H9 (cell line): ENCODE measurements around the gene INPP5J. TPM values are rescaled to one million over a fixed set of nuclear protein-coding genes. Genes with fewer than 3 reads are reported as not detected.

ENCODE experiments used
- DNase-seq: peaks from one replicate; pipeline ENCODE4 v3.0.0-alpha.2; 2017
- H2AFZ ChIP-seq: one replicate; pipeline ENCODE4 v1.6.1; 2013; ENCODE audit warnings: mild to moderate bottlenecking, low read length, control low read depth, moderate library complexity
- H2AK5ac ChIP-seq: 2 replicates; pipeline ENCODE4 v1.6.1; 2013; ENCODE audit warnings: low read length, control low read depth, mixed read lengths; ENCODE audit not compliant: insufficient read length
- H2BK120ac ChIP-seq: one replicate; pipeline ENCODE4 v1.6.1; 2013; ENCODE audit warnings: low read depth, mild to moderate bottlenecking, low read length, control low read depth, inconsistent platforms; ENCODE audit not compliant: poor library complexity, severe bottlenecking
- H2BK12ac ChIP-seq: 2 replicates; pipeline ENCODE4 v1.6.1; 2013; ENCODE audit warnings: low read length, control low read depth, mixed read lengths, low read depth; ENCODE audit not compliant: insufficient read length
- H2BK15ac ChIP-seq: 2 replicates; pipeline ENCODE4 v1.6.1; 2013; ENCODE audit warnings: low read depth, low read length, control low read depth
- H2BK20ac ChIP-seq: one replicate; pipeline ENCODE4 v1.6.1; 2013; ENCODE audit warnings: low read depth, mild to moderate bottlenecking, low read length, control low read depth, inconsistent platforms; ENCODE audit not compliant: poor library complexity, severe bottlenecking
- H2BK5ac ChIP-seq: 2 replicates; pipeline ENCODE4 v1.6.1; 2013; ENCODE audit warnings: low read length, control low read depth, mixed read lengths; ENCODE audit not compliant: insufficient read length
- H3K14ac ChIP-seq: 2 replicates; pipeline ENCODE4 v1.6.1; 2013; ENCODE audit warnings: low read length, control low read depth; ENCODE audit not compliant: insufficient read depth
- H3K18ac ChIP-seq: 2 replicates; pipeline ENCODE4 v1.6.1; 2013; ENCODE audit warnings: low read depth, mild to moderate bottlenecking, mixed read lengths, low read length, control low read depth; ENCODE audit not compliant: insufficient read length
- H3K23ac ChIP-seq: 2 replicates; pipeline ENCODE4 v1.6.1; 2013; ENCODE audit warnings: low read length, control low read depth, mixed read lengths, low read depth; ENCODE audit not compliant: insufficient read length
- H3K23me2 ChIP-seq: 2 replicates; pipeline ENCODE4 v1.6.1; 2013; ENCODE audit warnings: low read depth, mild to moderate bottlenecking, mixed read lengths, low read length, control low read depth; ENCODE audit not compliant: insufficient read length, poor library complexity, severe bottlenecking
- H3K27ac ChIP-seq: 2 replicates; pipeline ENCODE4 v1.5.1; 2013; ENCODE audit warnings: low read length, control low read depth, mixed read lengths, low read depth; ENCODE audit not compliant: insufficient read length
- H3K27me3 ChIP-seq: 2 replicates; pipeline ENCODE4 v1.6.1; 2013; ENCODE audit warnings: low read length, control low read depth, inconsistent platforms; ENCODE audit not compliant: insufficient read depth
- H3K4ac ChIP-seq: 2 replicates; pipeline ENCODE4 v1.6.1; 2013; ENCODE audit warnings: low read depth, mild to moderate bottlenecking, control low read depth, inconsistent platforms, low read length, moderate library complexity
- H3K4me1 ChIP-seq: 2 replicates; pipeline ENCODE4 v1.6.1; 2013; ENCODE audit warnings: low read length, control low read depth, inconsistent platforms; ENCODE audit not compliant: insufficient read depth
- H3K4me2 ChIP-seq: 2 replicates; pipeline ENCODE4 v1.6.1; 2013; ENCODE audit warnings: low read length, control low read depth, mixed read lengths; ENCODE audit not compliant: insufficient read length, insufficient read depth
- H3K56ac ChIP-seq: 2 replicates; pipeline ENCODE4 v1.6.1; 2013; ENCODE audit warnings: low read depth, mild to moderate bottlenecking, mixed read lengths, low read length, control low read depth; ENCODE audit not compliant: insufficient read length
- H3K79me1 ChIP-seq: 2 replicates; pipeline ENCODE4 v1.6.1; 2013; ENCODE audit warnings: low read depth, mild to moderate bottlenecking, moderate library complexity, low read length, control low read depth, inconsistent platforms; ENCODE audit not compliant: insufficient read depth, poor library complexity, severe bottlenecking
- H3K79me2 ChIP-seq: 2 replicates; pipeline ENCODE4 v1.6.1; 2013; ENCODE audit warnings: low read length, control low read depth, inconsistent platforms; ENCODE audit not compliant: insufficient read depth
- H3K9ac ChIP-seq: 2 replicates; pipeline ENCODE4 v1.6.1; 2013; ENCODE audit warnings: low read length, control low read depth, mixed read lengths; ENCODE audit not compliant: insufficient read length; ENCODE audit errors: extremely low read depth
- H3K9me3 ChIP-seq: one replicate; pipeline ENCODE4 v1.6.1; 2013; ENCODE audit warnings: low read depth, low read length, inconsistent platforms; ENCODE audit not compliant: control insufficient read depth
- H3T11ph ChIP-seq: one replicate; pipeline ENCODE4 v1.6.1; 2013; ENCODE audit warnings: mild to moderate bottlenecking, low read length, control low read depth, inconsistent platforms
- H4K20me1 ChIP-seq: one replicate; pipeline ENCODE4 v1.6.1; 2013; ENCODE audit not compliant: control insufficient read depth, insufficient read length, insufficient read depth
- H4K5ac ChIP-seq: 2 replicates; pipeline ENCODE4 v1.6.1; 2013; ENCODE audit warnings: low read depth, mild to moderate bottlenecking, mixed read lengths, low read length, control low read depth; ENCODE audit not compliant: insufficient read length
- H4K8ac ChIP-seq: replicated peaks from 2 replicates; pipeline ENCODE4 v1.6.1; 2013; ENCODE audit warnings: low read length, control low read depth, mixed read lengths, low read depth; ENCODE audit not compliant: insufficient read length
- H4K91ac ChIP-seq: 2 replicates; pipeline ENCODE4 v1.6.1; 2013; ENCODE audit warnings: low read depth, mild to moderate bottlenecking, moderate library complexity, mixed read lengths, low read length, control low read depth; ENCODE audit not compliant: insufficient read length
- H3K27ac Mint-ChIP-seq, 3 experiments: 2 replicates in 2 of 3; 3 replicates in 1 of 3; pipeline ENCODE4 v1.8.0; 2020 to 2021; ENCODE audit warnings: mixed read lengths in 3 of 3, mild to moderate bottlenecking in 1 of 3, moderate library complexity in 1 of 3
- H3K27me3 Mint-ChIP-seq: 2 replicates; pipeline ENCODE4 v1.8.0; 2021; ENCODE audit warnings: low read depth, mild to moderate bottlenecking, moderate library complexity, mixed read lengths
- H3K36me3 Mint-ChIP-seq, 3 experiments: 2 replicates in 2 of 3; 3 replicates in 1 of 3; pipeline ENCODE4 v1.8.0; 2020 to 2021; ENCODE audit warnings: low read depth in 3 of 3, mixed read lengths in 3 of 3; ENCODE audit not compliant: insufficient read depth in 1 of 3
- H3K4me1 Mint-ChIP-seq, 2 experiments: 2 replicates each; pipeline ENCODE4 v1.8.0; 2020; ENCODE audit warnings: mixed read lengths in 2 of 2
- H3K4me3 Mint-ChIP-seq, 2 experiments: 2 replicates in 1 of 2; 3 replicates in 1 of 2; pipeline ENCODE4 v1.8.0; 2020 to 2021; ENCODE audit warnings: mild to moderate bottlenecking in 2 of 2, mixed read lengths in 2 of 2, moderate library complexity in 1 of 2
- H3K9me3 Mint-ChIP-seq, 2 experiments: 2 replicates in 1 of 2; 3 replicates in 1 of 2; pipeline ENCODE4 v1.8.0; 2020; ENCODE audit warnings: mild to moderate bottlenecking in 2 of 2, mixed read lengths in 2 of 2, moderate library complexity in 1 of 2
- WGBS: extraction: QIAGEN DNeasy Blood & Tissue Kit; methylation state at CpG from one replicate; pipeline ENCODE4 v1.1.7; 2013; ENCODE audit warnings: missing lambda C conversion rate, low lambda C conversion rate, mixed read lengths; ENCODE audit not compliant: insufficient read length; ENCODE audit errors: extremely low coverage; 5-methylcytosine and 5-hydroxymethylcytosine counted together
- total RNA-seq: library from RNA; stranded (reverse); gene quantifications from 2 replicates; pipeline ENCODE4 v1.2.1, GENCODE V29; 2021
- TF ChIP-seq, protein P1 (sequence below): fragments of 200-600 bp; sonication (generic); conservative IDR thresholded peaks from 3 replicates; pipeline ENCODE4 v1.8.0; 2021; ENCODE audit warnings: antibody characterized with exemption, mild to moderate bottlenecking

The INPP5J gene
- total RNA-seq, 1 experiment from 2014 or later = 4.9 TPM

DNA sequence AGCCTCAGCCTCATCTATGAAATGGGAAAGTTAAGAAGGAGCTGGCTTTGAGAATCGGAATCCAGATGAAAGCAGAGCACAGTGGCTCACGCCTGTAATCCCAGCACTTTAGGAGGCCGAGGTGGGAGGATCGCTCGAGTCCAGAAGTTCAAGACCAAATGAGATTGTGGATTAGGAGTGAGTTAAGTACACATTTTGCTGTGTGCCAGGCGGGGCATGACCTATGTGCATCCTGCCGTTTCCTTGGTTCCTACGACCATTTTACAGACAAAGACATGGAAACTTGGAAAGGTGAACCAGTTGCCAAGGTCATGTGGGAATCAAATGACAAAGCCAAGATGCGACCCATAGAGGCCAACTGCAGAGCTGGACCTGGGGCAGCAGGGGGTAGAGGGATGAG is 13.4 kb downstream of the INPP5J start:
- H3K27me3 Mint-ChIP-seq = no peaks in the 10 kb centered on the region
- H3T11ph ChIP-seq = no peak overlapping the region
- TF ChIP-seq, protein P1, sequence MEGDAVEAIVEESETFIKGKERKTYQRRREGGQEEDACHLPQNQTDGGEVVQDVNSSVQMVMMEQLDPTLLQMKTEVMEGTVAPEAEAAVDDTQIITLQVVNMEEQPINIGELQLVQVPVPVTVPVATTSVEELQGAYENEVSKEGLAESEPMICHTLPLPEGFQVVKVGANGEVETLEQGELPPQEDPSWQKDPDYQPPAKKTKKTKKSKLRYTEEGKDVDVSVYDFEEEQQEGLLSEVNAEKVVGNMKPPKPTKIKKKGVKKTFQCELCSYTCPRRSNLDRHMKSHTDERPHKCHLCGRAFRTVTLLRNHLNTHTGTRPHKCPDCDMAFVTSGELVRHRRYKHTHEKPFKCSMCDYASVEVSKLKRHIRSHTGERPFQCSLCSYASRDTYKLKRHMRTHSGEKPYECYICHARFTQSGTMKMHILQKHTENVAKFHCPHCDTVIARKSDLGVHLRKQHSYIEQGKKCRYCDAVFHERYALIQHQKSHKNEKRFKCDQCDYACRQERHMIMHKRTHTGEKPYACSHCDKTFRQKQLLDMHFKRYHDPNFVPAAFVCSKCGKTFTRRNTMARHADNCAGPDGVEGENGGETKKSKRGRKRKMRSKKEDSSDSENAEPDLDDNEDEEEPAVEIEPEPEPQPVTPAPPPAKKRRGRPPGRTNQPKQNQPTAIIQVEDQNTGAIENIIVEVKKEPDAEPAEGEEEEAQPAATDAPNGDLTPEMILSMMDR = no peak
- H2AFZ ChIP-seq = no peak overlapping the region
- peaks cover 11% of the 10 kb centered on the region for H3K23me2 ChIP-seq
- DNase-seq = no peak
- no peak overlapping the region for H2BK15ac ChIP-seq
- no peak overlapping the region for H3K56ac ChIP-seq
- WGBS = no CpG with 5 or more reads among the region's 9 CpGs
- H3K9me3 ChIP-seq = no peaks in the 10 kb centered on the region
- H2AK5ac ChIP-seq = no peak overlapping the region
- no peaks in the 10 kb centered on the region for H3K27me3 ChIP-seq
- H2BK12ac ChIP-seq = no peak overlapping the region
- no peak overlapping the region for H4K8ac ChIP-seq
- peaks cover 9% of the 10 kb centered on the region for H3K79me1 ChIP-seq
- H3K27ac ChIP-seq = no peak overlapping the region
- H2BK120ac ChIP-seq = no peak overlapping the region
- H3K27ac Mint-ChIP-seq = peak overlapping the region in 1 of 3 experiments; percentile 49; a peak in 1 of 7 replicates
- H3K18ac ChIP-seq = no peak overlapping the region
- no peaks in the 10 kb centered on the region for H3K9me3 Mint-ChIP-seq
- H3K4me1 Mint-ChIP-seq = peaks cover 14 to 20% of the 10 kb centered on the region in 2 experiments
- H3K79me2 ChIP-seq = peaks cover 10% of the 10 kb centered on the region; the same call in 1 of the 2 replicates
- H3K4me3 Mint-ChIP-seq = no peak overlapping the region
- no peak overlapping the region for H2BK20ac ChIP-seq
- no peak overlapping the region for H2BK5ac ChIP-seq
- H3K4me2 ChIP-seq = no peak overlapping the region
- H4K5ac ChIP-seq = no peak overlapping the region
- H4K91ac ChIP-seq = no peak overlapping the region
- no peak overlapping the region for H3K23ac ChIP-seq
- no peak overlapping the region for H3K9ac ChIP-seq
- peaks cover 7% of the 10 kb centered on the region; the same call in 1 of the 2 replicates for H3K4me1 ChIP-seq
- H3K4ac ChIP-seq = no peak overlapping the region
- no peaks in the 10 kb centered on the region for H4K20me1 ChIP-seq
- H3K36me3 Mint-ChIP-seq = peaks cover 26 to 34% (median 29%) of the 10 kb centered on the region in 3 experiments; a peak in 6 of 7 replicates
- no peak overlapping the region for H3K14ac ChIP-seq
